B cell (primary cell): ENCODE results near the gene PPCDC.

Source experiments
- EZH2 ChIP-seq: IDR thresholded peaks from 2 replicates; pipeline ENCODE4 v1.6.1; 2012; ENCODE audit warnings: borderline replicate concordance, low read depth, mild to moderate bottlenecking, moderate library complexity, low read length; ENCODE audit not compliant: insufficient read depth, poor library complexity, severe bottlenecking
- TF ChIP-seq, protein P1 (sequence below): fragments of 200-600 bp; IDR thresholded peaks from one replicate; pipeline ENCODE4 v1.8.0; 2022; ENCODE audit warnings: antibody characterized with exemption, mild to moderate bottlenecking

DNA sequence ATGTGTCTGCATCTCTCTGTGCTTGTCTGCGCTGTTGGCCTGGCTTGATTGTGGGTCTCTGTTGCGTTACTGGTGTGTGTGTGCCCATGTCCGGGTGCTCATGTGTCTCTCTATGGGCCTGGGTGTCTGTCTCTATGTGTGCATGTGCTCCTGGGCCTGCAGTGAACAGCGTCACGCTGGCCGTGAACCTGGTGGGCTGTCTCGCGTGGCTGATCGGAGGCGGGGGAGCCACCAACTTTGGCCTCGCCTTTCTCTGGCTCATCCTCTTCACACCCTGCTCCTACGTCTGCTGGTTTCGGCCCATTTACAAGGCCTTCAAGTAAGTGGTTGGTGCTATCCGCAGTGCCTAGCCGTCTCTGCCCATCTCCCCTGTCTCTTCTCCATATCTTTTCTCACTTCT, 7.0 kb upstream of the PPCDC start:
- TF ChIP-seq, protein P1, sequence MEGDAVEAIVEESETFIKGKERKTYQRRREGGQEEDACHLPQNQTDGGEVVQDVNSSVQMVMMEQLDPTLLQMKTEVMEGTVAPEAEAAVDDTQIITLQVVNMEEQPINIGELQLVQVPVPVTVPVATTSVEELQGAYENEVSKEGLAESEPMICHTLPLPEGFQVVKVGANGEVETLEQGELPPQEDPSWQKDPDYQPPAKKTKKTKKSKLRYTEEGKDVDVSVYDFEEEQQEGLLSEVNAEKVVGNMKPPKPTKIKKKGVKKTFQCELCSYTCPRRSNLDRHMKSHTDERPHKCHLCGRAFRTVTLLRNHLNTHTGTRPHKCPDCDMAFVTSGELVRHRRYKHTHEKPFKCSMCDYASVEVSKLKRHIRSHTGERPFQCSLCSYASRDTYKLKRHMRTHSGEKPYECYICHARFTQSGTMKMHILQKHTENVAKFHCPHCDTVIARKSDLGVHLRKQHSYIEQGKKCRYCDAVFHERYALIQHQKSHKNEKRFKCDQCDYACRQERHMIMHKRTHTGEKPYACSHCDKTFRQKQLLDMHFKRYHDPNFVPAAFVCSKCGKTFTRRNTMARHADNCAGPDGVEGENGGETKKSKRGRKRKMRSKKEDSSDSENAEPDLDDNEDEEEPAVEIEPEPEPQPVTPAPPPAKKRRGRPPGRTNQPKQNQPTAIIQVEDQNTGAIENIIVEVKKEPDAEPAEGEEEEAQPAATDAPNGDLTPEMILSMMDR: no peak
- no peak for TF ChIP-seq EZH2
